DND-41 (cell line): ENCODE data around the gene HELZ2.

Experiments used
- ATAC-seq: fragments of 200-7000 bp; cut with Tn5 transposase; 3 replicates; pipeline ENCODE4 v1.9.1; 2021; ENCODE audit warnings: low read depth; ENCODE audit not compliant: insufficient read depth
- DNase-seq: peaks from one replicate; pipeline ENCODE4 v3.0.0-alpha.2; 2020
- H2AFZ ChIP-seq: 2 replicates; pipeline ENCODE4 v1.6.0; 2012; ENCODE audit warnings: low read depth, low read length
- H3K27ac ChIP-seq: 2 replicates; pipeline ENCODE4 v1.5.1; 2012; ENCODE audit warnings: low read length, inconsistent platforms
- H3K27me3 ChIP-seq: fragments of 200-600 bp; sonication (generic); 2 replicates; pipeline ENCODE4 v1.6.0; 2012; ENCODE audit warnings: low read length, mild to moderate bottlenecking, inconsistent platforms; ENCODE audit not compliant: insufficient read depth, poor library complexity
- H3K36me3 ChIP-seq: 2 replicates; pipeline ENCODE4 v1.5.1; 2012; ENCODE audit warnings: low read length, inconsistent platforms; ENCODE audit not compliant: insufficient read depth
- H3K4me1 ChIP-seq: 2 replicates; pipeline ENCODE4 v1.5.1; 2012; ENCODE audit warnings: mild to moderate bottlenecking, low read length; ENCODE audit not compliant: insufficient read depth
- H3K4me2 ChIP-seq: 2 replicates; pipeline ENCODE4 v1.6.0; 2012; ENCODE audit warnings: mild to moderate bottlenecking, moderate library complexity, low read length, inconsistent platforms; ENCODE audit not compliant: insufficient read depth
- H3K4me3 ChIP-seq, 2 experiments: fragments of 200-600 bp in 1 of 2; shearing (Covaris generic) in 1 of 2; 2 replicates each; pipeline ENCODE4 v1.5.1; 2012 to 2016; ENCODE audit warnings: inconsistent platforms in 2 of 2, low read length in 2 of 2, mild to moderate bottlenecking in 2 of 2, low read depth in 1 of 2, moderate library complexity in 1 of 2
- H3K79me2 ChIP-seq: 2 replicates; pipeline ENCODE4 v1.6.0; 2012; ENCODE audit warnings: low read length, inconsistent platforms; ENCODE audit not compliant: insufficient read depth
- H3K9ac ChIP-seq: 2 replicates; pipeline ENCODE4 v1.6.0; 2012; ENCODE audit warnings: low read depth, mild to moderate bottlenecking, inconsistent platforms, low read length, moderate library complexity
- H3K9me3 ChIP-seq: 2 replicates; pipeline ENCODE4 v1.5.1; 2012; ENCODE audit warnings: low read length, moderate library complexity, mild to moderate bottlenecking, inconsistent platforms; ENCODE audit not compliant: insufficient read depth, severe bottlenecking
- H4K20me1 ChIP-seq: 2 replicates; pipeline ENCODE4 v1.6.0; 2012; ENCODE audit warnings: low read length; ENCODE audit not compliant: insufficient read depth
- EZH2 ChIP-seq: IDR thresholded peaks from 3 replicates; pipeline ENCODE4 v1.6.1; 2012; ENCODE audit warnings: borderline replicate concordance, low read depth, mild to moderate bottlenecking, moderate library complexity, low read length, inconsistent platforms; ENCODE audit not compliant: severe bottlenecking
- TF ChIP-seq, protein P1 (sequence below): IDR thresholded peaks from 2 replicates; pipeline ENCODE4 v1.5.1; 2012; ENCODE audit warnings: borderline replicate concordance, low read length, moderate library complexity, mild to moderate bottlenecking; ENCODE audit not compliant: poor library complexity, severe bottlenecking; ENCODE audit errors: extremely low read depth

Gene HELZ2

DNA sequence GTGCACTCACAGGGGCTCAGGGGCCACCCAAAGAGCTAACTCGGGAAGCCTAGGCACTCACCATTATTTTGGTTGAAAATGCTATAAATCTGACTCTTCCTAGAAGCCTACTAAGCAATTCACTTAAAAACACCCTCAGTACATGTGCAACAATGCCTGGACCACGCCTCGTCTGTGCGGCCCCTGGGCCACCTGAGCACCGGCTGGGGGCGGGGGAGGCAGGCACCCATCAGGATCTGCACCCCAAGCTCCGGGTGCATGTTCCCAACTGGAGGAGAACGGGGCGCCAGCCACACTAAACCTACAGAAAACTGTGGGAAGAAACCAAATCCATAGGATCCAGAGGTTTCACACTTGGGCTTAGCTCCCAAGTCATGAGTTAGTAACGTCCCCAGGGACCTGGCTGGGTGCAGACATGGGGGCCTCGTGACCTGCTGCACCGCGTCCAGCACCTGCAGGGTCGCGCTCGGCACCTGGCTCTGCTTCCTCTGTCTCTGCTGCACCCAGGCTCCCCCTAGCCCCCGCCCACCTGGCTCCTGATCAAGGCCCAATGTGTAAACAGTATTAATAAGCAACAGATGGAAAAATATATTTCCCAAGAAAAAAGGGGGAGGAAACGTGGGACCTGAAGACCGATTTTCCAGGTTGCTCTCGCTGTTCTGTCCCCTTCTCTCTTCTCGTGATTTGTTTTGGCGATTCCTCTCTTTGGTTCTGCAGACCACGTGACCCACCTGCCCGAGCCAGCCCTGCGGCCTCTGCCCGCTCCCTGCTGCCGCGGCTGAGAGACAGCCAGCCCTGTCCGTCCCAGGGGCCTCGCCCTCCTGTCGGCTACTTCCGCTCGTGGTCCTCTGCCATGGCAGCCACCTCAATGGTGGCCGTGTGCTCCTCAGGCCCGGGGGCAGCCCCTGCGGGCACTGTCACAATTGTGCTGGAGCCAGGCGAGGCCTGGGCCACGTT is 15.5 kb upstream of the HELZ2 start:
- H3K27me3 ChIP-seq = no peaks in the 10 kb centered on the region
- no peaks in the 10 kb centered on the region for H3K9me3 ChIP-seq
- no peaks in the 10 kb centered on the region for H3K4me1 ChIP-seq
- H3K79me2 ChIP-seq = no peaks in the 10 kb centered on the region
- peaks cover 65% of the 10 kb centered on the region for H3K36me3 ChIP-seq
- no peak overlapping the region for H2AFZ ChIP-seq
- no peak overlapping the region for H3K9ac ChIP-seq
- H3K27ac ChIP-seq = no peak overlapping the region
- TF ChIP-seq, protein P1, sequence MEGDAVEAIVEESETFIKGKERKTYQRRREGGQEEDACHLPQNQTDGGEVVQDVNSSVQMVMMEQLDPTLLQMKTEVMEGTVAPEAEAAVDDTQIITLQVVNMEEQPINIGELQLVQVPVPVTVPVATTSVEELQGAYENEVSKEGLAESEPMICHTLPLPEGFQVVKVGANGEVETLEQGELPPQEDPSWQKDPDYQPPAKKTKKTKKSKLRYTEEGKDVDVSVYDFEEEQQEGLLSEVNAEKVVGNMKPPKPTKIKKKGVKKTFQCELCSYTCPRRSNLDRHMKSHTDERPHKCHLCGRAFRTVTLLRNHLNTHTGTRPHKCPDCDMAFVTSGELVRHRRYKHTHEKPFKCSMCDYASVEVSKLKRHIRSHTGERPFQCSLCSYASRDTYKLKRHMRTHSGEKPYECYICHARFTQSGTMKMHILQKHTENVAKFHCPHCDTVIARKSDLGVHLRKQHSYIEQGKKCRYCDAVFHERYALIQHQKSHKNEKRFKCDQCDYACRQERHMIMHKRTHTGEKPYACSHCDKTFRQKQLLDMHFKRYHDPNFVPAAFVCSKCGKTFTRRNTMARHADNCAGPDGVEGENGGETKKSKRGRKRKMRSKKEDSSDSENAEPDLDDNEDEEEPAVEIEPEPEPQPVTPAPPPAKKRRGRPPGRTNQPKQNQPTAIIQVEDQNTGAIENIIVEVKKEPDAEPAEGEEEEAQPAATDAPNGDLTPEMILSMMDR = no peak
- no peak for TF ChIP-seq EZH2
- H4K20me1 ChIP-seq = no peaks in the 10 kb centered on the region; the same call in 1 of the 2 replicates
- DNase-seq (no peak), ATAC-seq (no peak)
- no peak overlapping the region for H3K4me2 ChIP-seq
- no peak overlapping the region for H3K4me3 ChIP-seq

DNA sequence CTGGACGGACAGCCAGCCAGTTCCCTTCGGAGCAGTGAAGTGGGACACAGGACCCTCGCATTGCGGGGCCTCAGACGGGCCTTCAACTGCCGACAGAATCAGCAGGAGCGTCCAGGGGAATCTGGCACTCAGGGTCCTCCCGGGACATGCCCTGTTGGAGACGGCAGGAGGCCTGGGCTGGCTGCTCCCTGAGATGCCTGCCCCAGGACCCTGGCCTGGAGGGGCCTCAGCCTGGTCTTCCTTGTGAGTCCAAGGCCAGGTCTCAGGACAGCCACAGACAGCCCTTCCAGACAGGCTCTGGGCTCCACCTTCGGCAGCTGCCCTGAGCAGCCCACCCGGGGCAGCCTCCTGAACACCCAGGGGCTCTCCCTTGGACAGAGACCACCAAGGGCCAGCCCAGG is 14.6 kb upstream of the HELZ2 start:
- Histone ChIP-seq H3K27me3 (no peaks in the 10 kb centered on the region), H2AFZ (no peak overlapping the region), H3K36me3 (peaks cover 56% of the 10 kb centered on the region), H3K79me2 (no peaks in the 10 kb centered on the region), H3K4me2 (no peak overlapping the region), H4K20me1 (no peaks in the 10 kb centered on the region; the same call in 1 of the 2 replicates), H3K9me3 (no peaks in the 10 kb centered on the region), H3K4me1 (no peaks in the 10 kb centered on the region), H3K9ac (no peak overlapping the region), H3K27ac (no peak overlapping the region), H3K4me3 (no peak overlapping the region)
- ATAC-seq (no peak), DNase-seq (no peak)
- TF ChIP-seq, protein P1 = no peak
- no peak for TF ChIP-seq EZH2

DNA sequence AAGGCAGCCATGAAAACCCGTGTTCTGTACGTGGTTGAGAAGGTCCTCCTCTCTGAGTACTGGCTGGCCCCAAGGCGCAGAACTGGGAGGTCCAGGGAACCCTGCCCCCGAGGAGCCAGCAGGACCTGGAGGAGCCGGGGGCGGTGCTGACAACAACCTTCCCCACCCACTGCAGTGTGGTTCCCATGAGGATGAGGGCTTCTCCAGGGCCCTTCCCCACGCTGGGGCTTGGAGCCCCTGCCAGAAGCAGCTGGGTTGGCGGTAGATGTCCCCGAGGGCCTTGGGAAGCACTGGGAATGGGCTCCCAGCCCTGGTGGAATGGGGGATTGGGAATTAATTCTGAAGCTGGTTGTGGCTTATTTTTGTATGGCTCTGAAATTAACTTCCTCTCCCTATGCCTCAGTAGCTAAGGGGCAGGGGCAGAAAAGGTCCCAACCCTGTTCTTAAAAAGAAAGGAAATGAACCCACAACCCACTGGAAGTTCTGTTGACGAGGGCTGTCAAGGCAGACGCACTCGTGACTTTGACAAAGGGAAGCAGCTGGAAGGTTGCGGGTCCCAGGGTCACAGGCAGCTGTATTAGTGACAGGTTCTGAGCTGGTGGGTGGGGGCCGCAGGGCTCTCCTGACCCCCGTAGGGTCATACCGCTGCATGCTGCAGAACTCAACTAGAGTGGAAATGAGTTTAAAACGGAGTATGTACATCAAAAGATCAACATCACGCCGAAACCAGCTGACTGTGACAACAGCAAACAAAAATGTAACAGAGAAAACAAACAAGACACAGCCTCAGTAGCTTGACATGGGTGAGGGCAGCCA is 13.9 kb upstream of the HELZ2 start:
- TF ChIP-seq EZH2 = no peak
- TF ChIP-seq, protein P1 = no peak
- H4K20me1 ChIP-seq = no peaks in the 10 kb centered on the region; the same call in 1 of the 2 replicates
- no peaks in the 10 kb centered on the region for H3K79me2 ChIP-seq
- H3K27me3 ChIP-seq = no peaks in the 10 kb centered on the region
- H3K9ac ChIP-seq = no peak overlapping the region
- no peak overlapping the region for H3K4me3 ChIP-seq
- H3K36me3 ChIP-seq = peaks cover 49% of the 10 kb centered on the region
- DNase-seq = no peak
- no peak overlapping the region for H3K4me2 ChIP-seq
- no peak overlapping the region for H2AFZ ChIP-seq
- H3K9me3 ChIP-seq = no peaks in the 10 kb centered on the region
- ATAC-seq = no peak
- H3K4me1 ChIP-seq = no peaks in the 10 kb centered on the region
- no peak overlapping the region for H3K27ac ChIP-seq
